BLaER1 (cell line): ENCODE data around the gene VSIR.
A peak's percentile ranks its signal among the peaks of the same experiment; 100 is the strongest.

Source experiments
- H3K27ac ChIP-seq: shearing (Covaris generic); formaldehyde crosslinking; 2 replicates; pipeline ENCODE4 v1.8.1; 2022
- H3K27me3 ChIP-seq: shearing (Covaris generic); formaldehyde crosslinking; 2 replicates; pipeline ENCODE4 v1.8.1; 2022
- H3K36me3 ChIP-seq: shearing (Covaris generic); formaldehyde crosslinking; 2 replicates; pipeline ENCODE4 v1.8.1; 2022
- H3K4me1 ChIP-seq: shearing (Covaris generic); formaldehyde crosslinking; 2 replicates; pipeline ENCODE4 v1.8.1; 2022
- H3K4me2 ChIP-seq: shearing (Covaris generic); formaldehyde crosslinking; 2 replicates; pipeline ENCODE4 v1.8.1; 2022
- H3K4me3 ChIP-seq: shearing (Covaris generic); formaldehyde crosslinking; 2 replicates; pipeline ENCODE4 v1.8.1; 2022
- H3K9ac ChIP-seq: shearing (Covaris generic); formaldehyde crosslinking; 2 replicates; pipeline ENCODE4 v1.8.1; 2022
- H3K9me3 ChIP-seq: shearing (Covaris generic); formaldehyde crosslinking; 2 replicates; pipeline ENCODE4 v1.8.1; 2022
- H4K20me1 ChIP-seq: shearing (Covaris generic); formaldehyde crosslinking; 2 replicates; pipeline ENCODE4 v1.8.1; 2022
- Cebpa-rat ChIP-seq: shearing (Covaris generic); IDR thresholded peaks from 2 replicates; pipeline ENCODE4 v1.8.1; 2022

VSIR gene

GRCh38 chr10:71725249-71725648 is 48.1 kb downstream of the VSIR start:
- H3K4me1 ChIP-seq, result peaks cover 72% of the 10 kb centered on the region
- H3K4me2 ChIP-seq, result 0 out of 2 replicates have a peak overlapping the region, but pooled peaks have one; percentile 78
- H3K4me3 ChIP-seq, result no peak overlapping the region
- H3K36me3 ChIP-seq, result no peaks in the 10 kb centered on the region
- no peak overlapping the region for H3K27ac ChIP-seq
- H3K27me3 ChIP-seq, result no peaks in the 10 kb centered on the region
- no peak for TF ChIP-seq Cebpa-rat
- H3K9ac ChIP-seq, result no peak overlapping the region
- no peaks in the 10 kb centered on the region for H3K9me3 ChIP-seq
- H4K20me1 ChIP-seq, result no peaks in the 10 kb centered on the region

- TF ChIP-seq Cebpa-rat, result no peak
- Histone ChIP-seq H3K36me3 (no peaks in the 10 kb centered on the region), H3K9ac (no peak overlapping the region), H3K4me2 (peak overlapping the region; percentile 5; the same call in 1 of the 2 replicates), H4K20me1 (no peaks in the 10 kb centered on the region), H3K9me3 (no peaks in the 10 kb centered on the region), H3K27me3 (no peaks in the 10 kb centered on the region), H3K27ac (no peak overlapping the region), H3K4me3 (no peak overlapping the region), H3K4me1 (peaks cover 72% of the 10 kb centered on the region)
These were observed 48.8 kb downstream of the VSIR start for GRCh38 chr10:71724539-71724938.

DNA sequence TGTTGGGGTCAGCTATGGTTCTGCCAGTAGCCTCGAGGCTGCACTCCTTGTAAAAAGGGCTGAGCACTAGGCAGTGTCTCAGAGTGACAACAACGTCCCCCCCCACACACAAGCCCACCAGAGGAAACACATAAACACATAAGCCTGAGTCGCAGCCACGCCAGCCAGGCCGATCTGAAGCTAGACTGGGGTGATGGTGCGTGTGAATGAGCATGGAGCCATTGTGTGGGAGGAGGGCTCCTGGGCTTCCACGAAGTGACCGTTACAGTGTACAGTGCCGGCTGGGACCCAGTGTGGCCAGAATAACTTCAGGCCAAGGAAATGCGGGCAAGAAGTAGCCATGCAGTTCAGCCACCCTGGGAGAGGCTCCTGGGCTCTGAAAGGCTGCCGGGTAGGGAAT is 50.0 kb downstream of the VSIR start:
- TF ChIP-seq Cebpa-rat, result no peak
- Histone ChIP-seq H3K4me2 (no peak overlapping the region), H3K4me3 (no peak overlapping the region), H3K4me1 (peaks cover 63% of the 10 kb centered on the region), H4K20me1 (no peaks in the 10 kb centered on the region), H3K9ac (no peak overlapping the region), H3K9me3 (no peaks in the 10 kb centered on the region), H3K36me3 (no peaks in the 10 kb centered on the region), H3K27ac (no peak overlapping the region), H3K27me3 (no peaks in the 10 kb centered on the region)

DNA sequence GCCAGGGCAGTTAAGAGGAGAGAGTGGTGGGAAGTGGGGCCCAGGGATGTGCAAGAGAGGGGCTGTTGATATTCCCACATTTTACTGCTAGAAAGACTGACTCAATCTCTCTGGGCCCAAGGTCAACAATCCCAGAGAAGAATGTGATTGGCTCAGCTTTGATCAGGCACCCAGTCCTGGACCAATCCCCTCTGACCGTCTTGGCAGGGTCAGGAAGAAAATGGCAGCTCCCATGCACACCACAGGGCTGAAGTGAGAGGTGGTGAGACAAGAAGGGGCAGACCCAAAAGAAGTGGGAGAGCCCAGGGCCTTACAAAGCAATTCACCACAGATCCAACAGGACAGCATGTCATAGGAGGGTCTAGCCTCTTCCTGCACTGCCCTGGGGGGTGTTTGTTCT is 50.5 kb downstream of the VSIR start:
- Histone ChIP-seq H3K4me2 (no peak overlapping the region), H3K27ac (no peak overlapping the region)
- TF ChIP-seq Cebpa-rat, result no peak

DNA sequence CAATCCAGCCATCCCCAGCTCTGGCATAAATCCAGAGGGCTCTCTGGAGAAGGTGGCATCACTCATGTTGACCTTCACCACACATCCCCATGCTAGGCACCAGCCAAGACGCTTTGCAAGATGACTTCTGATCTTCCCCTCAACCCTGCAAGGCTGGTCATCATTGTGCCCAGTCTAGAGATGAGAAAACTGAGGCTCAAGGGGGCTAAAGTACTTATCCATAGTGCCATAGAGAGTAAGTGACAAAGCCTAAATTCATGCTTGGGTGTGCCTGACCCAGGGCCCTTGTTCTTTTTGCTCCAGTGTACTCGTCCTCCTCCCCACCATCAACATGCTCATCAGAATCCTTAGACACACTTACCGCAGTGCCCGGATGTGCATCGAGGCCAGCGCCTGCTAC is 52.0 kb downstream of the VSIR start:
- Histone ChIP-seq H3K9ac (no peak overlapping the region), H3K36me3 (no peaks in the 10 kb centered on the region), H3K4me2 (no peak overlapping the region), H3K9me3 (no peaks in the 10 kb centered on the region), H4K20me1 (no peaks in the 10 kb centered on the region), H3K27me3 (no peaks in the 10 kb centered on the region), H3K4me1 (peaks cover 58% of the 10 kb centered on the region), H3K27ac (no peak overlapping the region), H3K4me3 (no peak overlapping the region)
- no peak for TF ChIP-seq Cebpa-rat

More for the DNA sequence above, 50.5 kb downstream of the VSIR start:
- no peaks in the 10 kb centered on the region for H4K20me1 ChIP-seq
- no peak overlapping the region for H3K4me3 ChIP-seq
- H3K9ac ChIP-seq, result no peak overlapping the region
- peaks cover 61% of the 10 kb centered on the region for H3K4me1 ChIP-seq
- no peaks in the 10 kb centered on the region for H3K9me3 ChIP-seq
- no peaks in the 10 kb centered on the region for H3K27me3 ChIP-seq
- H3K36me3 ChIP-seq, result no peaks in the 10 kb centered on the region

GRCh38 chr10:71720288-71720687 is 53.0 kb downstream of the VSIR start:
- Histone ChIP-seq H3K27me3 (no peaks in the 10 kb centered on the region), H3K27ac (no peak overlapping the region), H3K4me2 (peak overlapping the region; percentile 42; the same call in 1 of the 2 replicates), H3K4me1 (peaks cover 58% of the 10 kb centered on the region), H4K20me1 (no peaks in the 10 kb centered on the region), H3K9ac (no peak overlapping the region), H3K4me3 (no peak overlapping the region), H3K36me3 (no peaks in the 10 kb centered on the region), H3K9me3 (no peaks in the 10 kb centered on the region)
- no peak for TF ChIP-seq Cebpa-rat

GRCh38 chr10:71719464-71720201 is 53.7 kb downstream of the VSIR start, which contains the start of gene C10orf105:
C10orf105 (minus strand) TSS chr10:71719778; CDS start chr10:71716337, 3,441 bp downstream.
- H3K4me1 ChIP-seq, result peaks cover 58% of the 10 kb centered on the region
- no peak within 1 kb of the TSS for H3K9ac ChIP-seq
- H3K36me3 ChIP-seq, result no peaks in the 10 kb centered on the region
- H3K9me3 ChIP-seq, result no peaks in the 10 kb centered on the region
- H3K4me3 ChIP-seq, result no peak within 1 kb of the TSS
- H4K20me1 ChIP-seq, result no peaks in the 10 kb centered on the region
- H3K4me2 ChIP-seq, result peak within 1 kb of the TSS; percentile 42
- TF ChIP-seq Cebpa-rat, result no peak
- H3K27ac ChIP-seq, result no peak within 1 kb of the TSS
- H3K27me3 ChIP-seq, result no peaks in the 10 kb centered on the region

GRCh38 chr10:71719042-71719441 is 54.3 kb downstream of the VSIR start:
- TF ChIP-seq Cebpa-rat, result no peak
- Histone ChIP-seq H3K27ac (no peak overlapping the region), H3K4me3 (no peak overlapping the region), H3K36me3 (no peaks in the 10 kb centered on the region), H3K4me1 (peaks cover 58% of the 10 kb centered on the region), H3K27me3 (no peaks in the 10 kb centered on the region), H4K20me1 (no peaks in the 10 kb centered on the region), H3K4me2 (peak overlapping the region; percentile 42; the same call in 1 of the 2 replicates), H3K9me3 (no peaks in the 10 kb centered on the region), H3K9ac (no peak overlapping the region)

- Histone ChIP-seq H3K4me1 (peaks cover 59% of the 10 kb centered on the region), H3K9me3 (no peaks in the 10 kb centered on the region), H3K9ac (no peak overlapping the region), H3K27ac (no peak overlapping the region), H3K4me3 (no peak overlapping the region), H3K36me3 (no peaks in the 10 kb centered on the region), H4K20me1 (no peaks in the 10 kb centered on the region), H3K27me3 (no peaks in the 10 kb centered on the region), H3K4me2 (no peak overlapping the region)
- no peak for TF ChIP-seq Cebpa-rat
These were observed 55.1 kb downstream of the VSIR start for GRCh38 chr10:71718165-71718698.

DNA sequence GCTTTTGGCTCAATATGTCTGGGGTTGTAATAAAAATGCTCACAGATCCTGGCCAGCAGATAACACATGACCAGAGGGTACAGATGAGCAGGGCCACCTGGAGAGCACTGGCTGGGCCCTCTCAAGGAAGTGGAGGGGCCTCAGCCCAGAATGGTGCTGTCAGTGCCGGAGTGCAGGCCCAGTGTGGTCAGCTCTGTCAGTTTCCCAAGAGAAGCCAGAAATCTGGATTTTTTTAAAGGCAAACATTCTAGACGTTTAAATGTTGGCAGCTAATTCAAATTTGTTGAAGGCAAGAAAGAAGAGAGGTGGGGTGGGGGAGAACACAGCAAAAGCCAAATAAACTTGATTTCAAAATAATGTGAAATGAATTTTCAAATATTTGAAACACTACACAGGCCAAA is 55.8 kb downstream of the VSIR start:
- no peak overlapping the region for H3K27ac ChIP-seq
- H3K4me3 ChIP-seq, result no peak overlapping the region
- H3K4me2 ChIP-seq, result peak overlapping the region; percentile 45
- H3K27me3 ChIP-seq, result no peaks in the 10 kb centered on the region
- H3K9ac ChIP-seq, result no peak overlapping the region
- peaks cover 66% of the 10 kb centered on the region for H3K4me1 ChIP-seq
- TF ChIP-seq Cebpa-rat, result no peak
- H4K20me1 ChIP-seq, result no peaks in the 10 kb centered on the region
- no peaks in the 10 kb centered on the region for H3K36me3 ChIP-seq
- no peaks in the 10 kb centered on the region for H3K9me3 ChIP-seq
